ENCODE data around the gene SSTR3.

The SSTR3 gene

GRCh38 chr22:37212174-37212906, at the start of gene SSTR3:
TSS of gene SSTR3 (minus strand) at chr22:37212477. CDS start at chr22:37207803, 4,674 bp downstream.
- H3K4me3 ChIP-seq (ENCODE audit: low read depth, low read length), result no peak within 1 kb of the TSS
- in situ Hi-C loops (cut with HindIII; ENCODE audit: low sequenced_read_pairs), result no loop called here
- no peak for DNase-seq (ENCODE audit: low read depth, low spot score)
- TF ChIP-seq CTCF (IDR thresholded peaks at IDR 0.05; ENCODE audit: low read depth, low read length), result no peak

- no peak overlapping the region for H3K4me3 ChIP-seq (ENCODE audit: low read depth, low read length)
Observed at GRCh38 chr22:37260901-37261336, 48.6 kb upstream of the SSTR3 start.

GRCh38 chr22:37260155-37260795, 48.0 kb upstream of the SSTR3 start:
- in situ Hi-C loops (cut with HindIII; ENCODE audit: low sequenced_read_pairs), result no loop called here
- no peak for TF ChIP-seq CTCF (IDR thresholded peaks at IDR 0.05; ENCODE audit: low read depth, low read length)
- H3K4me3 ChIP-seq (ENCODE audit: low read depth, low read length), result no peak overlapping the region
- DNase-seq (ENCODE audit: low read depth, low spot score), result no peak

More at GRCh38 chr22:37260901-37261336, 48.6 kb upstream of the SSTR3 start:
- in situ Hi-C loops (cut with HindIII; ENCODE audit: low sequenced_read_pairs), result no loop called here
- peak; percentile 94 for TF ChIP-seq CTCF (IDR thresholded peaks at IDR 0.05; ENCODE audit: low read depth, low read length)
- peak; percentile 38 for DNase-seq (ENCODE audit: low read depth, low spot score)

- DNase-seq (ENCODE audit: low read depth, low spot score), result peak; percentile 52
- in situ Hi-C loops (cut with HindIII; ENCODE audit: low sequenced_read_pairs), result no loop called here
- peak; percentile 80 for TF ChIP-seq CTCF (IDR thresholded peaks at IDR 0.05; ENCODE audit: low read depth, low read length)
- peak overlapping the region; percentile 1 for H3K4me3 ChIP-seq (ENCODE audit: low read depth, low read length)
Observed at GRCh38 chr22:37259540-37260029, 47.3 kb upstream of the SSTR3 start.

- in situ Hi-C loops (cut with HindIII; ENCODE audit: low sequenced_read_pairs), result no loop called here
Observed at GRCh38 chr22:37258753-37259401, 46.6 kb upstream of the SSTR3 start.

More at GRCh38 chr22:37258753-37259401, 46.6 kb upstream of the SSTR3 start:
- TF ChIP-seq CTCF (IDR thresholded peaks at IDR 0.05; ENCODE audit: low read depth, low read length), result no peak
- DNase-seq (ENCODE audit: low read depth, low spot score), result no peak
- no peak overlapping the region for H3K4me3 ChIP-seq (ENCODE audit: low read depth, low read length)

Data from astrocyte of the spinal cord (primary cell).